ENCODE data around the gene ZNF132. TPM values are rescaled to one million over a fixed set of nuclear protein-coding genes. Genes with fewer than 3 reads are reported as not detected.

ZNF132 gene
- total RNA-seq, 1 experiment from 2014 or later, result 1.5 TPM

GRCh38 chr19:58392945-58393724 lies 46.8 kb downstream of the ZNF132 start:
- BruUV-seq (replicated peaks), result no TSS peak
- Histone ChIP-seq H3F3A (ENCODE audit: insufficient read depth, low read depth) (peaks cover 52% of the 10 kb centered on the region), H4K20me1 (ENCODE audit: insufficient read depth) (peaks cover 26% of the 10 kb centered on the region), H3K9me3 (ENCODE audit: insufficient read depth, low read depth) (no peaks in the 10 kb centered on the region), H3K4me3 (no peak overlapping the region), H3K4me2 (no peak overlapping the region), H3K4me1 (replicated peaks; ENCODE audit: insufficient read depth) (peaks cover 35% of the 10 kb centered on the region), H3K27ac (no peak overlapping the region), H3K36me3 (ENCODE audit: low read depth) (no peaks in the 10 kb centered on the region), H3K9me2 (ENCODE audit: insufficient read depth) (no peaks in the 10 kb centered on the region), H2AFZ (no peak overlapping the region), H3K27me3 (ENCODE audit: insufficient read depth, low read depth) (no peaks in the 10 kb centered on the region), H3K79me2 (ENCODE audit: low read depth) (peaks cover 45% of the 10 kb centered on the region)
- CTCF ChIA-PET, result no interaction called here
- intact Hi-C loops (cut with micrococcal nuclease; ENCODE audit: unreplicated experiment), result no loop called here
- POLR2A ChIA-PET (ENCODE audit: unreplicated experiment), result interaction anchor here (0.6 kb wide), 1 partner anchor 12 kb away, joined by 3 read pairs; no protein-coding TSS in a partner anchor
- DNase-seq, result no peak
- no peak for TF ChIP-seq CTCF (conservative IDR thresholded peaks at IDR 0.05)
- no peak for TF ChIP-seq EZH2 (IDR thresholded peaks at IDR 0.05; ENCODE audit: low read depth)

- POLR2A ChIA-PET (ENCODE audit: unreplicated experiment), result no interaction called here
- peak overlapping the region; percentile 90 for H3K4me2 ChIP-seq
- no peak overlapping the region for H2AFZ ChIP-seq
- H3K27ac ChIP-seq, result no peak overlapping the region
- no peaks in the 10 kb centered on the region for H3K9me2 ChIP-seq (ENCODE audit: insufficient read depth)
- TF ChIP-seq EZH2 (IDR thresholded peaks at IDR 0.05; ENCODE audit: low read depth), result no peak
- no peak for TF ChIP-seq CTCF (conservative IDR thresholded peaks at IDR 0.05)
- no peak for DNase-seq
- intact Hi-C loops (cut with micrococcal nuclease; ENCODE audit: unreplicated experiment), result no loop called here
- no TSS peak for BruUV-seq (replicated peaks)
- no peaks in the 10 kb centered on the region for H3K27me3 ChIP-seq (ENCODE audit: insufficient read depth, low read depth)
- H3F3A ChIP-seq (ENCODE audit: insufficient read depth, low read depth), result peaks cover 23% of the 10 kb centered on the region; the same call in 1 of the 2 replicates
- no peaks in the 10 kb centered on the region for H3K9me3 ChIP-seq (ENCODE audit: insufficient read depth, low read depth)
- H4K20me1 ChIP-seq (ENCODE audit: insufficient read depth), result peaks cover 22% of the 10 kb centered on the region
- H3K4me3 ChIP-seq, result peak overlapping the region; percentile 93
- H3K79me2 ChIP-seq (ENCODE audit: low read depth), result peaks cover 68% of the 10 kb centered on the region
- CTCF ChIA-PET, result no interaction called here
- no peaks in the 10 kb centered on the region for H3K36me3 ChIP-seq (ENCODE audit: low read depth)
- peaks cover 22% of the 10 kb centered on the region for H3K4me1 ChIP-seq (replicated peaks; ENCODE audit: insufficient read depth)
Observed at GRCh38 chr19:58388175-58388526, 51.8 kb downstream of the ZNF132 start.

- Histone ChIP-seq H3F3A (ENCODE audit: insufficient read depth, low read depth) (peaks cover 17% of the 10 kb centered on the region; the same call in 1 of the 2 replicates), H3K4me2 (peak overlapping the region; percentile 90), H3K36me3 (ENCODE audit: low read depth) (no peaks in the 10 kb centered on the region), H3K4me1 (replicated peaks; ENCODE audit: insufficient read depth) (peaks cover 22% of the 10 kb centered on the region), H3K27me3 (ENCODE audit: insufficient read depth, low read depth) (no peaks in the 10 kb centered on the region), H3K9me2 (ENCODE audit: insufficient read depth) (no peaks in the 10 kb centered on the region), H4K20me1 (ENCODE audit: insufficient read depth) (peaks cover 19% of the 10 kb centered on the region), H3K4me3 (peak overlapping the region; percentile 93), H2AFZ (no peak overlapping the region), H3K79me2 (ENCODE audit: low read depth) (peaks cover 65% of the 10 kb centered on the region), H3K27ac (peak overlapping the region; percentile 95; the same call in 1 of the 2 replicates), H3K9me3 (ENCODE audit: insufficient read depth, low read depth) (no peaks in the 10 kb centered on the region)
- TF ChIP-seq CTCF (conservative IDR thresholded peaks at IDR 0.05) (no peak), EZH2 (IDR thresholded peaks at IDR 0.05; ENCODE audit: low read depth) (no peak)
- no peak for DNase-seq
- ChIA-PET CTCF (no interaction called here), POLR2A (ENCODE audit: unreplicated experiment) (no interaction called here)
- BruUV-seq (replicated peaks), result TSS peak; percentile 45
- intact Hi-C loops (cut with micrococcal nuclease; ENCODE audit: unreplicated experiment), result no loop called here
Observed at GRCh38 chr19:58387338-58388174, 52.4 kb downstream of the ZNF132 start.
